NCI-H82 treated with DMSO at 0.1 percent for 48 hours (cell line): ENCODE measurements around the gene ZNF814.
"Not testable (repeated sequence)": the region's sequence is repeated elsewhere in the genome, so short reads cannot be mapped to it uniquely, and the experiment has no call there.

Experiments used
- DNase-seq: peaks from one replicate; lab custom pipeline; 2025; ENCODE audit not compliant: unreplicated experiment; lab: John Stamatoyannopoulos, UW

The ZNF814 gene

DNA sequence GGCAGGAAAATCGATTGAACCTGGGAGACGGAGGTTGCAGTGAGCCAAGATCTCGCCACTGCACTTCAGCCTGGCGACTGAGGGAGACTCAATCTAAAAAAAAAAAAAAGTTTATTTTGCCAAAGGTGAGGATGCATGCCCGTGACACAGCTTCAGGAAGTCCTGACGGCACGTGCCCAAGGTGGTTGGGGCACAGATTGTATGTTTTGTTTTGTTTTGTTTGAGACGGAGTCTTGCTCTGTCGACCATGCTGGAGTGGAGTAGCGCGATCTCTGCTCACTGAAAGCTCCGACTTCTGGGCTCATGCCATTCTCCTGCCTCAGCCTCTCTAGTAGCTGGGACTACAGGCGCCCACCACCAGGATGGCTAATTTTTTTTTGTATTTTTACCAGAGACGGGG is 70.9 kb downstream of the ZNF814 start:
- no peak for DNase-seq

DNA sequence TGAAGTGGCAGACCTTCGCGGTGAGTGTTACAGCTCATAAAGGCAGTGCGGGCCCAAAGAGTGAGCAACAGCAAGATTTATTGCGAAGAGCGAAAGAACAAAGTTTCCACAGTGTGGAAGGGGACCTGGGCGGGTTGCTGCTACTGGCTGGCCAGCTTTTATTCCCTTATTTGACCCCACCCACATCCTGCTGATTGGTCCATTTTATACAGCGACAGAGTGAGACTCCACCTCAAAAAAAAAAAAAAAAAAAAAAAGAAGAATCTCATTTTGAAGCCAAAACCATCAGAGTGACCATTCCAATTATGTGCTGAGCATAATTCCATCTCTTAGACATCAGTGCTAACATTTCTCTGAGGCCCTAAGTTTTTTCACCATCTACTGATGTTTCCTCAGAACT is 72.2 kb downstream of the ZNF814 start:
- no peak for DNase-seq

DNA sequence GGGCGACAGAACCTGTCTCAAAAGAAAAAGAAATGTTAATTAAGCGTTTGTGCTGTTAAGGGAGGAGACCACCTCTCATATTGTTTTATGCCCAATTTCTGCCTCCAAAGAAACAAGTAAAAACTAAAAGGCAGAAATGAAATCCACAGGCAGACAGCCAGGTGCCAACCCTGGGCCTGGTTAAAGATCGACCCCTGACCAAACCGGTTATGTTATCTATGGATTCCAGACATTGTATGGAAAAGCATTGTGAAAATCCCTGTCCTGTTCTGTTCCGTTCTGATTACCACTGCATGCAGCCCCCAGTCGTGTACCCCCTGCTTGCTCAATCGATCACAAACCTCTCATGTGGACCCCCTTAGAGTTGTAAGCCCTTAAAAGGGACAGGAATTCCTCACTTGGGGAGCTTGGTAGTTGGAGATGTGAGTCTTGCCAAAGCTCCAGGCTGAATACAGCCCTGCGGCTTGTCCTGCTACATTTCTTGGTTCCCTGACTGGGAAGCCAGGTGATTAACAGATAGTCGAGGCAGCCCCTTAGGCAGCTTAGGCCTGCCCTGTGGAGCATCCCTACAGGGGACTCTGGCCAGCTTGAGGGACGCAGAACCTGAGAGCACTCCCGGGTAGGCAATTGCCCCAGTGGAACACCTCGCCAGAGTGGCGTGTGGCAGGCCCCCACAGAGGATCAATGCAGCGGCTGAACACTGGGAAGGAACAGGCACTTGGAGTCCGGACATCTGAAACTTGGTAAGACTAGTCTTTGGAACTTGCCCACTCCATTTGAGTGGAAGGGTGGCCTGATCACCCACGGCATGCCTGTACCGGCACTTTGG is 73.4 kb downstream of the ZNF814 start:
- DNase-seq: no peak

- peak; percentile 84 for DNase-seq
Measured at GRCh38 chr19:57814505-57815246, 74.2 kb downstream of the ZNF814 start, which contains the start of gene ZNF552. ZNF552 (minus strand) TSS chr19:57814913; CDS start chr19:57814743, 170 bp downstream.

DNA sequence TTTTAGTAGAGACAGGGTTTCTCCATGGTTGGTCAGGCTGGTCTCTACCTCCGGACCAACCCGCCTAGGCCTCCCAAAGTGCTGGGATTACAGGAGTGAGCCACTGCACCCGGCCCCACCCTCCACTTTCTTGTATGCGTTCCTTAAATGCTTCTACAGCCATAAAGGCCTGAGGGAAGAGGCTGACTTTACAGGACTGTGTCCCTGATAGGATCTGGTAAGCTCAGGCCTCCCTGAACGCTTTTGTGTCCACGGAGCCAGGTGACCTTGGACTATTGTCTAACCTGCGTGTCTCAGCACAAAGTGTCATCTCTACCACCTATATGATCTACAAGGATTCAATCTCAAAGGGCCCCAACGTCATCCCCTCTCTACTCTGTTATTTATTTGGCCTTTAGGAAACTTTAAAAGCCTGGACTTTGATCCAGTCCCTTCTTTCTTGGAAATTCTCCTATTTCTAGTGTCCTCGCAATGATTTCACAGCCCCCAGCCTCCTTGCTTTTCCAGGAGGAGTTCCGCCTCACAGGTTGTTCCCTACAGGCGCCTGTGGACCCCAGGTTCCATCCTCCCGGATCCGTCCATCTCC is 74.8 kb downstream of the ZNF814 start:
- no peak for DNase-seq

GRCh38 chr19:57812975-57813820 is 75.6 kb downstream of the ZNF814 start:
- DNase-seq: not testable (repeated sequence)

- DNase-seq: no peak
Measured at GRCh38 chr19:57812226-57812625, 76.6 kb downstream of the ZNF814 start.

- peak; percentile 22 for DNase-seq
Measured at GRCh38 chr19:57810410-57811295, 78.2 kb downstream of the ZNF814 start.

DNA sequence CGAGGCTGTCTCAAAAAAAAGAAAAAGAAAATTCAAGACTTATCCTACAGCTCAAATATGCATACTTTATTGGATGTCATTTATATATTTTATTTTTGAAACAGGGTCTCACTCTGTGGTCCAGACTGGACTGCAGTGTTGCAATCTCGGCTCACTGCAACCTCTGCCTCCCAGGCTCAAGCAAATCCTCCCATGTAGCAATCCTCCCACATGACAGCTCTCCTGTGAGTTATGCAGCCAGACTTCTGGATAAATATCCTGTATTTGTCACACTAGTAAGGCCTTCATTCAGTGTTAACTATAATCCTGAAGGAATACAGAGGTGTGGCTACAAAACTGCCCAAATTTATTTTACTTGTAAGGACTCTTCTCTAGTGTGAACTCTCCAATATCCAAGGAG is 81.3 kb downstream of the ZNF814 start:
- DNase-seq: no peak

DNA sequence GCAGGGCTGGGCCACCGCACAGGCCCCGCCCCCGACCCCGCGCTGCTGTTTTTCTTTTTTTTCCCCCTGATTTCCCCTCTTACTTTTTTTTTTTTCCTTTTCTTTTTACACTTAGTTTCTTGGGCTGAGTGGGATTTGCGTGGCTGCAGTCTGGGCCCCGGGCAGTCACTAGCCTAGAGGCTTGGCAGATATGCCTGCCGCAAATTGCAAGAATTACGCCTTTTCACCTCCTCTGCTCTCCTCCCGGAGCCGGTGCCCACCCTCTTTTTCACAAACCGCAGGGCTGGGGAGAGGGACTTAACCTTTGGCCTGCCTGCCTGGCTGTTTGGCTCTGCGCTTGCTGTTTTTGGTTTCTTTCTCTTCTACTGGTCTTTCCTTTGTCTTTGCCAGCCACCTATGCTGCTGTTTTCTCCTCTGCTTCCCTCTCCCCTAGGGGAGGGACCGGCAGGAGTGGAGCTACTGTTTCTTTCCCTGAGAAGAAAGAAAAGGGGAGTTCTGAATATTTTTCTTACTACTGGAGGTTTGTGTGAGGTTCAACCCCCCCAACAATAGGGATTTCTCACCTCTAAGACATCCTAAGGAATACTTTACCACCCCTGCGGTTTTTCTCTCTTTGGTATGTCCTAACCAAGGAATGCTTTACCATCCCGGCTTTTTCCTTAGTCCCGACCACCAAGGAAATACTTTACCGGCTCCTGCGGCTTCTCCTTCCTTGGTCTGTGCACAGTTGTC is 85.1 kb downstream of the ZNF814 start:
- DNase-seq: no peak

DNA sequence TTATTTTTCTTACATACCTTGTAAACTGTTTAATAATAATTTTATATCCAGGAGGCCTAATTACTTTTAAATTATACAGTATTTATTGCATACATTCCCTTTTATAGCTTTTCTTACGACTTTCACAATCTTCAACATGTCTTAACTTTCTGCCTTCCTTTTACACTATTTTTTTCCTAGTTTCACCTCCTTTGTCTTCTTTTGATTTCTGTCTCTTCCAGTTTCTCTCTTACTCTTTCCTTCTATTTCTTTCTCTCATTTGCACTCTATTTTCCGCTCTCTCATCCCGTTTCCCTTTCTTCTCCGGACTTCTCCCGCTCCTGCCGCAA is 85.6 kb downstream of the ZNF814 start:
- DNase-seq: no peak

DNA sequence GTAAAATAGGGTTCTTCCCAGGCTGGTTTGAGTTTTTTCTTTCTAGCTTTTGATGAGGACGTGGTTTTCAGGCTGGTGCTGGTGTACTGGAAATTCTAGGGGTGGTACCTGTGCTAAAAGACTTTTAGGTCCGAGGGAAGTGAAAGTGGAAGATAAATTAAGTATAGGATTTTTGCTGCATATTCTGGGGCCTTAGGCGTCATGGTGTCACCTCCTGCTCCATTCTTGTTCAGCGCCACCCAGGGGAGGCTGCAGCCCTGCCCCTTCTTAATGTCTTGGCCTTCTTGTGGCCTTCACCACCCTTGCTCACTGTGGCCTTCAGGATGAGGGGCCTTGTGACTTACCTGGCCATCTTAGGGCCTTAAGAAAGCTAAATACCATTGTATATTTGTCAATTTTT is 86.6 kb downstream of the ZNF814 start:
- DNase-seq: no peak

GRCh38 chr19:57800696-57801095 is 88.1 kb downstream of the ZNF814 start:
- DNase-seq: peak; percentile 92
